T-helper 9 cell (primary cell): Measurements from ENCODE around the gene CASD1.

Experiments used
- DNase-seq: peaks from one replicate; pipeline ENCODE4 v3.0.0-alpha.2; 2020

The CASD1 gene

DNA sequence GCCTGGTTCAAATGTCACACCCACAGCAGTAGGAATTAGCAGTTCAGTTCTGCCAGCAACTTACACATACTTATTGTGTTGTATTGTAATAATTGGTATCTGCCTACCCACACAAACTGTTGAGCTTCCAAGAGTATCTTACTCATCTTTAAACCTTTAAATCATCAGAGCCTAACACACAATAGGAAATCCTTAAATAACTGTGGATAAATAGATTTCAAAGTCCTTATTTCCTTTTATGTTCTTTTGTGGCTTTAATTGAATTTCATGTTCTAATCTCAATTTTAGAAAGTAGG, 3.9 kb downstream of the CASD1 start:
- no peak for DNase-seq

GRCh38 chr7:94514140-94514889, 4.7 kb downstream of the CASD1 start:
- DNase-seq: no peak

DNA sequence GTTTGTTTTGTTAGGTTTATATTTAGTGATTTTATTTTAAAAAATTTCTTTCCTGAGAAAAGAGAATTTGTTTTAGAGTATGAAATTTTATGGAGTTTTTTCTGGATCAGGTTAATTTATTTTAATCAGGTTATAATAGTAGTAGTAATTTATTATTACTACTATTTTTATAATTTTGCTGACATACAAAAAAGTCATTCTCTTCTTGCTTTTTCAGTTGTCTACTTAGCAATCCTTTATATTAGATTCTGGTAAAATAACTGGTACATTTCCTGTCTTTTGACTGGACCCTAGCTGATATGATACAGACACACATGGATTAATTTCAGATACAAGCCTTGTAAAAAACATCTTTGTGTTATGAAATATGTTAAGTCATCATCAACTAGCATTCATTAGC, 5.3 kb downstream of the CASD1 start:
- no peak for DNase-seq

GRCh38 chr7:94525923-94526322, 16.3 kb downstream of the CASD1 start:
- no peak for DNase-seq

GRCh38 chr7:94529516-94529915, 19.9 kb downstream of the CASD1 start:
- no peak for DNase-seq

DNA sequence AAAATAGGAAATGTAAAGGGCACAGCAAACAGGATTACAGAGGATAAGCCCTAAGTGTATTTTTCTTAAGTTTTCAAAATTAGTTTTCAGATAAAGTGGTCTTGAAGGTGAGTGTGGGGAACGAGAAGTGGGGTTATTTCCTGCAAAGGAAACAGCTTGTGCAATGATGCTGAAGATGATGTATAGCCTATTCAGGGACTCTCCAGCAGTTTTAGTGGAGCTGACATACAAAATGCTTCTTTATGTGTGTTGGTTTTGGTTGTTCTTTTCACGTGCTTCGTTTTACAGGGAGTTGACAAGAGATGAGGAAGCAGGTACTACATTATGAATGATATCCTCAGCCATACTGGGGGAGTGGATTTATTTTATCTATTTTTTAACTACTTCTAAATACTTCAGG, 20.5 kb downstream of the CASD1 start:
- DNase-seq: no peak

GRCh38 chr7:94532676-94533075, 23.1 kb downstream of the CASD1 start:
- DNase-seq: no peak

DNA sequence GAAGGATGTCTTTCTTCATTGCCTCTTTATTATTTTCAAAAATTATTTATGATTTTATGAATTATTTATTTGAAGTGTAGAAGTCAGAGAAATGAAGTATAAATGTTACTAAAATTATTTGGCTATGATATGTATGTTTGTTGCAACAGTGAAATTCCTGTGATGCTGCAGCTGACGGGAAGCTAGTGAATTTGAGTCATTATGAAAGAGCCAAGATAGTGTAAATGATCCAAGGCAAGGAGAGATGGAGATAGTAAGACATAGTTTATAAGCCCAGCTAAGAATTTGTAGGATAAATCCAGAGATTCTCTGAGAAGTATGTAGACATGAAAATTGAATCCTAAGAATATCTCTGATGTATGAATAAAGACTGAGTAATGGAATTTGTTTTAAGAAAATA, 30.8 kb downstream of the CASD1 start:
- no peak for DNase-seq

- DNase-seq: no peak
Observed at GRCh38 chr7:94547126-94547525, 37.5 kb downstream of the CASD1 start.

GRCh38 chr7:94556028-94556427, 46.4 kb downstream of the CASD1 start:
- DNase-seq: no peak

DNA sequence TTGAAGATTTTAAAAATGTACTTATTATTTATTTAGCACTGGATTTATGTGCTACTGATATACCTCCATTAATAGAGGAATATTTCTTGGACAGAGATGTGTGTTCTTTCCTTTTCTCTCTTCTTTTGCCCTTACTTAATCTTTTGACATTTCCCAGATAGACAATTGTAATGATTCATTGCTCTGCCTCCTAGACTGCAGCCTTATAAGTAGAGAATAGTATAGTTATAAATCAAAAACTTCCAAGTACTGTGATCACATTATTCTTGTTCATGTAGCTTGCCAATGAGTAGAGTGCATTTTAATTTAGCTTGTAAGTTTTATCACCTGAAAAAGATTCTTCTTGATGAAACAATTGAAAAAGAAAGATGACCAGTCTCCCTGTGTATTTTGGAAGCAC, 47.6 kb downstream of the CASD1 start:
- no peak for DNase-seq

DNA sequence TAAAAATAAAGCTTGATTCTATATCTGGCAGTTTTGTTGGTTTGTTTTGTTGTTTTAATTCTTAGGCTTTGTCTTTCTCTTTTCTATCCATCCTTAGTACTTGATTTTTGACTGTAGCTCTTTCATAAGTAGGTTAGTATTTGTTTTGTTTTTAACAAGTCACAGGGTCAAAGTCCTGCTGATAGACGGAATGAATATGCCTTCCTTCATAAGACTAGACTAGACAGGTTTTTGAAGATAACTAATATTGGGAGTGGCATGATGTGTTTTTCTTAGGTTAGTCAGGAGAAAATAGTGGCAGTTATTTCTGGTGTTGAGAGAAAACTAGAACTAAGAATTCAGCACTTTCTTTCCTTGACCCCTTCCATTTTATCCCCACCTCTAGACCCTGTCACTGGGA, 50.4 kb downstream of the CASD1 start:
- DNase-seq: no peak

DNA sequence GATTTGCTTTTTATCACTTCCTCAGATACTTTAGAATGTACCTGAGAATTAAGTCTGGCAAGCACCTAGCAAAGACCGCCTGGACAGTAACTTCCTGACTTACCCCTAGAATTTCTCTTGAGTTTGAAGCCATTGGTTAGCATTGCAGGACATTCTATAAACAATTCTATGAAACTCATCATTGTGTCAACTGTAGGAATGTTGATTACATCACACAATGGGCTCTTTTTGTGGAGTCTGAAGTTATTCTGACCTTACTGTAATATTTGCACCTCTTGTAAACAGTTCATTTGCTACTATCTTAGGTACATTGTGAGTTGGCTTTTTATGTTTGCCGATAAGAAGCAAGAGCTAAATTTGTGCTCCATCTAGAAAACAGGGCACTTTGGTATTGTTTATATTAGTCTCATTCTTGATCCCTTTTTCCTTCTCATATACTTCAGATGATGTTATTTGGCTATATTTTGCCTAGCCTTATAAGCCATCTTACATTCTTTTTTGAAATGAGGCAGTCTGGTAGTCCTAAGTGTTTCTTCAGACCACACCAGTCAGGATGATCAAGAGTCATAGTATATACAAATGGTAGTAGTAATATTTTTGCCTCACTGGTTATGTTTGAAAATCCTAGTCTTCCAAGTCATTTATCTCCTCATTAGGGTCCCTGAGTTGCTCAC, 52.4 kb downstream of the CASD1 start:
- no peak for DNase-seq

- no peak for DNase-seq
Observed at GRCh38 chr7:94562525-94562924, 52.9 kb downstream of the CASD1 start.

DNA sequence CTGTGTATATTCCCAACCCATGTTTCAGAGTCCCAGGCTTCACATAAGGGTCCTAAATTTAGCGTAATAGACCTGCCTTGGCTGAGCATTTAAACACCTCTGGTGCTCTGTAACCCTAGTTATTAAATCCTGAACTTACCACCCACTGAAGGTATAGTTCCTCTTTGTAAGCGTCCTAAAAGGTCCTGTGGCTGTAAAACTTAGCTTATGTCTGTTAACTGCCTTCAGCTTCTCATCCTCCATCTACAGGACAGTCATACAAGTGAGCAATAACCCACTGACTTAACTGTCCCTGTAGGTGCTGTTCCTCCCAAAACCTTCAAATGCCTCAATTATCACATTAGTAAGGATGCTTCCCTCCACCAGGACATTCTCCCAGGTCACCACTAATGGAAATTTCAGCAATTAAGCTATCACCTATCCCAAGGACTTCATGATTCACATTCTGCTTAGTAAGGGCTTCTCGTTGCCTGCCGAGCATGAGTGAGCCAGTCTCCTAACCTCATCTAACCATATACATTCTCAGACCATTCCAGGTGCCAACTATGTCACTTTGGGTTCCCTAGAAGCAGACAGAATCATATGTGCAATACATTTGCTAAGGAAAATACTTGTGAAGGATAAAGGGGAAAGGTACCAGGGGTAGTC, 55.8 kb downstream of the CASD1 start:
- no peak for DNase-seq

- no peak for DNase-seq
Observed at GRCh38 chr7:94567396-94567795, 57.8 kb downstream of the CASD1 start.

- no peak for DNase-seq
Observed at GRCh38 chr7:94571816-94572215, 62.2 kb downstream of the CASD1 start.

DNA sequence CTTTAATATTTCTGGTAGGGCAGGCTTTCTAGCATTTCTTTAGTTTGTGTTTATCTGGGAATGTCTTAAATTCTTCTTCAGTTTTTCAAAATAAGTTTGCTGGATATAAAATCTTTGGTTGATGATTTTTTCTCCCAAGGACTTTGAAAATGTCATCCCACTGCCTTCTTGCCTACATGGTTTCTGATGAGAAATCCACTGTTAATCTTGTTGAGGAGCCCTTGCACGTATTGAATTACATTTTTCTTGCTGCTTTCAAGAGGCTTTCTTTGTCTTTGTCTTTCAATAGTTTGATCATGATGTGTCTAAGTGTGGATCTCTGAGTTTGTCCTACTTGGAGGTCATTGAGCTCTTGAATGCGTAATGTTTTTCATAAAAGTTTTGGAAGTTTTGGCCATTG, 66.0 kb downstream of the CASD1 start:
- no peak for DNase-seq

- no peak for DNase-seq
Observed at GRCh38 chr7:94576316-94576715, 66.7 kb downstream of the CASD1 start.

DNA sequence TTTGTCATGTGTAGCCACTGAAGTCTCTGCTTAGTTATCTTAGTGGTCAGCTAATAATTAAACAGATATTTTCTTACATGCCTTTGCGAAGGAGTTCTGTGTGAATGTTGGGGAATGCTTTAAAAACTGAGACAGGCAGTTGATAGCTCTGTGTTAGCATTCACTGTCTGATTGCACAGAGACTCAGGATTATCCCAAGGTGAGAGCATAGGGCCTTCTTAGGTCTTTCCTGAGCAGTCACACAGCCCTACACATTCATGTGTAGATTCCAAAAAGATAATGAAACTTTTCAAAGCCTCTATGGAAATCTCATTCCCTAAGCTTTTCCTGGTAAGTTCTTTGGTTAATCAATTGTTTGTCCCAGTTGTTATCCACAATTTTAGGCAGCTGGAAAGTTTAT, 67.7 kb downstream of the CASD1 start:
- no peak for DNase-seq

- DNase-seq: no peak
Observed at GRCh38 chr7:94578614-94579013, 69.0 kb downstream of the CASD1 start.

DNA sequence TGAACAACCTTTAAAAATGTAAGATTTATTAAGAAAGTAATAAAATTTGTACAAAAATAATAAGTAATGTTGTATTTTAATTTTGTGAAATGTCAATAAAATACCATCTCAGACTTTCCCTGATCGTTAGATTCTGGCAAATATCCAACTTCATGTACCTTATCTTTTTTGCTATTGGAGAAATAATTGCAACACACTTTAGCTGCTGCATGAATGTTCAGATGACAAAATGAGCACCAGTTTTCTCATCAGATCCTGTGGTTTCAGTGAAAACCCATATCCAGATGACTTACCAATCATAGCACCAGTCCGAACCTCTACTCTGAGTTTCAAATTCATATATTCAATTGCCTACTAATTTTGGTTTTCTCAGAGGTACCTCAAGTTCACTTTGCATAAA, 69.9 kb downstream of the CASD1 start:
- DNase-seq: no peak

DNA sequence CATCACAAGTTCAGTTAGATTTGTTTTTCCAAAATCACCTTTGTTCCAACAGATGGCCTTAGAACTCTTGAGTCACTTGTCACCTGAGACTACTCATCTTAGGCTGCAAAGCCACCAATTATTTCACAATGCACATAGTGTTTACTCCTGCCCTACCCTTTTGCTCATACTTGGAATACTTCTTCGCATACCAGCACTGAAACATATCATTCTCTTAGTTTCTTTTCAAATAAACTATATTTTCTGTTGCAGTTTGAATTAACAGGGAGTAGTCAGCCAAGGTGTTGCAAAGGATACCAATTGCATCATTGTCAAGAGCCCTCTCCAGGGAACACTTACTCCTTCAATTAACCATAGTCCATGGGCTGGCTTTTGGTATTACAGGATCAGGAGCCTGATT, 71.0 kb downstream of the CASD1 start:
- DNase-seq: no peak

GRCh38 chr7:94584113-94584512, 74.5 kb downstream of the CASD1 start:
- no peak for DNase-seq

DNA sequence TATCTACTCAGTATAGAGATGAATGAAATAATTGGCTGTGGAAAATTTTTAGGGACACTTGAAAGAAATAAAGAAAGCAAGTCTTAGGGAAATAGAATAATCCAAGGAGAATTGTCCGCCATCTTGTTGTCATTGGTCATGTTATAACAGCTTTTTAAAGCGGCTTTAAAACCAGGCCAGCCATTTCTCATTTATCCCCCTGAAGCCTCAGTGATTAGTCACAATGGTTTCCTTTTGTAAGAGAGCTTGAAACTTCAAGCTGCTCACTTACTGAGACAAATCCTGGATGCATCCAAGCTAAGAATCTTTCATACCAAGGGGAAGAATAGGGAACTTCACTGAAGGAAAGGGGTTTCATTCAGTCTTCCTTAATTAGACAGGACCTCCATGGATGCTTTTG, 78.5 kb downstream of the CASD1 start:
- no peak for DNase-seq
